OCI-LY1 (cell line): ENCODE results near the gene TTC39C.

Experiments
- H2AFZ ChIP-seq: fragments of 200-600 bp; sonication (generic), shearing (Covaris generic); 2 replicates; pipeline ENCODE4 v1.6.0; 2014; ENCODE audit warnings: antibody characterized with exemption, mild to moderate bottlenecking, low read length
- H3F3A ChIP-seq: fragments of 200-600 bp; sonication (generic), shearing (Covaris generic); 2 replicates; pipeline ENCODE4 v1.6.0; 2014; ENCODE audit warnings: mild to moderate bottlenecking, antibody characterized with exemption, low read length, moderate library complexity; ENCODE audit not compliant: insufficient read depth
- H3K27ac ChIP-seq: fragments of 200-600 bp; sonication (generic); 2 replicates; pipeline ENCODE4 v1.5.1; 2014; ENCODE audit warnings: low read length, mixed run types, mild to moderate bottlenecking, low read depth; ENCODE audit not compliant: poor library complexity, severe bottlenecking
- H3K27me3 ChIP-seq: fragments of 200-600 bp; sonication (generic); 2 replicates; pipeline ENCODE4 v1.6.0; 2014; ENCODE audit warnings: antibody characterized with exemption, mild to moderate bottlenecking, low read length, moderate library complexity; ENCODE audit not compliant: insufficient read depth
- H3K36me3 ChIP-seq: fragments of 200-600 bp; sonication (generic); 2 replicates; pipeline ENCODE4 v1.6.1; 2014; ENCODE audit warnings: mild to moderate bottlenecking, antibody characterized with exemption, low read length, moderate library complexity, mixed read lengths; ENCODE audit not compliant: insufficient read depth
- H3K4me1 ChIP-seq: fragments of 200-600 bp; sonication (generic); 2 replicates; pipeline ENCODE4 v1.5.1; 2014; ENCODE audit warnings: mild to moderate bottlenecking, low read length, moderate library complexity; ENCODE audit not compliant: insufficient read depth, severe bottlenecking
- H3K4me2 ChIP-seq: fragments of 200-600 bp; sonication (generic), shearing (Covaris generic); 2 replicates; pipeline ENCODE4 v1.6.1; 2014; ENCODE audit warnings: low read length
- H3K4me3 ChIP-seq: fragments of 200-600 bp; sonication (generic); 2 replicates; pipeline ENCODE4 v1.5.1; 2014; ENCODE audit warnings: low read length, low read depth, mild to moderate bottlenecking, mixed read lengths; ENCODE audit not compliant: poor library complexity, severe bottlenecking
- H3K79me2 ChIP-seq: fragments of 200-600 bp; shearing (Covaris generic); 2 replicates; pipeline ENCODE4 v1.6.1; 2016; ENCODE audit warnings: mixed run types, low read length, mixed read lengths; ENCODE audit not compliant: insufficient read depth
- H3K9ac ChIP-seq: fragments of 200-600 bp; sonication (generic), shearing (Covaris generic); 2 replicates; pipeline ENCODE4 v1.6.1; 2014; ENCODE audit warnings: mild to moderate bottlenecking, low read length, mixed read lengths
- H3K9me2 ChIP-seq: fragments of 200-600 bp; sonication (generic), shearing (Covaris generic); 2 replicates; pipeline ENCODE4 v1.6.1; 2014; ENCODE audit warnings: low read depth, mild to moderate bottlenecking, low read length, mixed read lengths
- H3K9me3 ChIP-seq: fragments of 200-600 bp; shearing (Covaris generic); 2 replicates; pipeline ENCODE4 v1.6.1; 2014; ENCODE audit warnings: low read length, mixed read lengths
- H4K20me1 ChIP-seq: fragments of 200-600 bp; sonication (generic), shearing (Covaris generic); 2 replicates; pipeline ENCODE4 v1.6.0; 2016; ENCODE audit warnings: mild to moderate bottlenecking, low read length; ENCODE audit not compliant: insufficient read depth
- EZH2 ChIP-seq: fragments of 200-600 bp; sonication (generic), shearing (Covaris generic); IDR thresholded peaks from 2 replicates; pipeline ENCODE4 v1.8.0; 2017; ENCODE audit warnings: borderline replicate concordance, mixed run types, mild to moderate bottlenecking, antibody characterized with exemption, low read length, moderate library complexity, mixed read lengths
- TF ChIP-seq, protein P1 (sequence below): fragments of 200-600 bp; sonication (generic), shearing (Covaris generic); IDR thresholded peaks from 2 replicates; pipeline ENCODE4 v1.5.1; 2017; ENCODE audit warnings: mild to moderate bottlenecking, antibody characterized with exemption, low read length, moderate library complexity, mixed read lengths

Gene TTC39C

GRCh38 chr18:23994361-23994902 is 20.1 kb upstream of the TTC39C start:
- Histone ChIP-seq H3K4me1 (no peaks in the 10 kb centered on the region), H3K79me2 (no peaks in the 10 kb centered on the region), H4K20me1 (no peaks in the 10 kb centered on the region), H3K9me3 (no peaks in the 10 kb centered on the region), H3K27ac (no peak overlapping the region), H3K36me3 (no peaks in the 10 kb centered on the region), H3K9ac (no peak overlapping the region), H3F3A (no peaks in the 10 kb centered on the region), H3K4me2 (no peak overlapping the region), H3K4me3 (no peak overlapping the region), H3K9me2 (no peaks in the 10 kb centered on the region), H3K27me3 (no peaks in the 10 kb centered on the region), H2AFZ (no peak overlapping the region)
- TF ChIP-seq, protein P1, sequence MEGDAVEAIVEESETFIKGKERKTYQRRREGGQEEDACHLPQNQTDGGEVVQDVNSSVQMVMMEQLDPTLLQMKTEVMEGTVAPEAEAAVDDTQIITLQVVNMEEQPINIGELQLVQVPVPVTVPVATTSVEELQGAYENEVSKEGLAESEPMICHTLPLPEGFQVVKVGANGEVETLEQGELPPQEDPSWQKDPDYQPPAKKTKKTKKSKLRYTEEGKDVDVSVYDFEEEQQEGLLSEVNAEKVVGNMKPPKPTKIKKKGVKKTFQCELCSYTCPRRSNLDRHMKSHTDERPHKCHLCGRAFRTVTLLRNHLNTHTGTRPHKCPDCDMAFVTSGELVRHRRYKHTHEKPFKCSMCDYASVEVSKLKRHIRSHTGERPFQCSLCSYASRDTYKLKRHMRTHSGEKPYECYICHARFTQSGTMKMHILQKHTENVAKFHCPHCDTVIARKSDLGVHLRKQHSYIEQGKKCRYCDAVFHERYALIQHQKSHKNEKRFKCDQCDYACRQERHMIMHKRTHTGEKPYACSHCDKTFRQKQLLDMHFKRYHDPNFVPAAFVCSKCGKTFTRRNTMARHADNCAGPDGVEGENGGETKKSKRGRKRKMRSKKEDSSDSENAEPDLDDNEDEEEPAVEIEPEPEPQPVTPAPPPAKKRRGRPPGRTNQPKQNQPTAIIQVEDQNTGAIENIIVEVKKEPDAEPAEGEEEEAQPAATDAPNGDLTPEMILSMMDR: no peak
- no peak for TF ChIP-seq EZH2

GRCh38 chr18:23995180-23995579 is 19.4 kb upstream of the TTC39C start:
- Histone ChIP-seq H3K36me3 (no peaks in the 10 kb centered on the region), H3K27me3 (no peaks in the 10 kb centered on the region), H2AFZ (no peak overlapping the region), H3K9ac (no peak overlapping the region), H3K4me1 (no peaks in the 10 kb centered on the region), H3F3A (no peaks in the 10 kb centered on the region), H3K9me2 (no peaks in the 10 kb centered on the region), H3K79me2 (no peaks in the 10 kb centered on the region), H4K20me1 (no peaks in the 10 kb centered on the region), H3K9me3 (no peaks in the 10 kb centered on the region), H3K4me3 (no peak overlapping the region), H3K4me2 (no peak overlapping the region), H3K27ac (no peak overlapping the region)
- TF ChIP-seq, protein P1: no peak

GRCh38 chr18:23998018-23998417 is 16.5 kb upstream of the TTC39C start:
- Histone ChIP-seq H3K27me3 (0 out of 2 replicates have a peak, but pooled peaks cover 2% of the 10 kb centered on the region), H4K20me1 (no peaks in the 10 kb centered on the region), H3K79me2 (no peaks in the 10 kb centered on the region), H3K9me3 (no peaks in the 10 kb centered on the region), H3F3A (no peaks in the 10 kb centered on the region), H2AFZ (no peak overlapping the region), H3K4me2 (no peak overlapping the region), H3K36me3 (no peaks in the 10 kb centered on the region), H3K4me3 (no peak overlapping the region), H3K4me1 (no peaks in the 10 kb centered on the region), H3K9ac (no peak overlapping the region), H3K27ac (no peak overlapping the region), H3K9me2 (no peaks in the 10 kb centered on the region)
- TF ChIP-seq, protein P1: no peak
- TF ChIP-seq EZH2: no peak
